ENCODE measurements around the gene IGFBP2. TPM values are rescaled to one million over a fixed set of nuclear protein-coding genes. Genes with fewer than 3 reads are reported as not detected.

The IGFBP2 gene
- total and polyA plus RNA-seq, 7 donors = 8.2 to 33.2 (median 12.8) TPM

DNA sequence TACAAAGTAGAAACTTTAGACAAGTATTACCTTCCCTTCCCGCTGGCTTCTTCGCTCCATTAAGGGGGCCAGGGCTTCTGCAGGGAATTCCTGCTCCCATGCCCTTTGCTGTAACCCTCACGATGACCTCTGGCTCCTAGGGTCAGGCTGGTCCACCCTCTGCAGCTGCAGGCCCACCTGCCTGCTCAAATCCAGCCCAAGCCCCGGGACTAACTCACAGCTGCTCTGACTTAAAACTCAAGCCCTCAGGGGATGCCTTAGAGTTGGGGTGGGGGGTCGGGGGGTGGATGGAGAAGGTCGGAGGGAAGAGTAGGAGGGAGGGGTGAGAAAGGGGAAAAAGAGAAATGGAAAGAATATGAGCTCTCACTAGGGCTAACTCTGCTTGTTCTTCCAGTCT lies 57.2 kb downstream of the IGFBP2 start:
- no peak for ATAC-seq
- peaks cover 61% of the 10 kb centered on the region for H3K4me1 ChIP-seq
- WGBS, 3 donors = 19 to 38% (median 21%) methylated on average over 5 to 6 of the region's 6 CpGs
- H3K36me3 ChIP-seq (ENCODE audit: insufficient read depth in 1 of 2, low read depth in 1 of 2) = peaks cover 0 to 30% of the 10 kb centered on the region in 2 donors
- H3K27ac ChIP-seq = peak overlapping the region; percentile 89
- H3K9me3 ChIP-seq = no peaks in the 10 kb centered on the region
- no peak for DNase-seq
- intact Hi-C loops (cut with DNase I) = loop anchor here in 1 of 2 donors (10.0 kb wide), 1 partner anchor 554 kb away; no protein-coding TSS in a partner anchor
- peak overlapping the region; percentile 20 for H3K4me3 ChIP-seq
- H3K27me3 ChIP-seq (ENCODE audit: insufficient read depth in 3 of 3, low read length in 2 of 3) = no peaks in the 10 kb centered on the region
- TF ChIP-seq, protein P1, sequence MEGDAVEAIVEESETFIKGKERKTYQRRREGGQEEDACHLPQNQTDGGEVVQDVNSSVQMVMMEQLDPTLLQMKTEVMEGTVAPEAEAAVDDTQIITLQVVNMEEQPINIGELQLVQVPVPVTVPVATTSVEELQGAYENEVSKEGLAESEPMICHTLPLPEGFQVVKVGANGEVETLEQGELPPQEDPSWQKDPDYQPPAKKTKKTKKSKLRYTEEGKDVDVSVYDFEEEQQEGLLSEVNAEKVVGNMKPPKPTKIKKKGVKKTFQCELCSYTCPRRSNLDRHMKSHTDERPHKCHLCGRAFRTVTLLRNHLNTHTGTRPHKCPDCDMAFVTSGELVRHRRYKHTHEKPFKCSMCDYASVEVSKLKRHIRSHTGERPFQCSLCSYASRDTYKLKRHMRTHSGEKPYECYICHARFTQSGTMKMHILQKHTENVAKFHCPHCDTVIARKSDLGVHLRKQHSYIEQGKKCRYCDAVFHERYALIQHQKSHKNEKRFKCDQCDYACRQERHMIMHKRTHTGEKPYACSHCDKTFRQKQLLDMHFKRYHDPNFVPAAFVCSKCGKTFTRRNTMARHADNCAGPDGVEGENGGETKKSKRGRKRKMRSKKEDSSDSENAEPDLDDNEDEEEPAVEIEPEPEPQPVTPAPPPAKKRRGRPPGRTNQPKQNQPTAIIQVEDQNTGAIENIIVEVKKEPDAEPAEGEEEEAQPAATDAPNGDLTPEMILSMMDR (IDR thresholded peaks at IDR 0.05) = no peak

DNA sequence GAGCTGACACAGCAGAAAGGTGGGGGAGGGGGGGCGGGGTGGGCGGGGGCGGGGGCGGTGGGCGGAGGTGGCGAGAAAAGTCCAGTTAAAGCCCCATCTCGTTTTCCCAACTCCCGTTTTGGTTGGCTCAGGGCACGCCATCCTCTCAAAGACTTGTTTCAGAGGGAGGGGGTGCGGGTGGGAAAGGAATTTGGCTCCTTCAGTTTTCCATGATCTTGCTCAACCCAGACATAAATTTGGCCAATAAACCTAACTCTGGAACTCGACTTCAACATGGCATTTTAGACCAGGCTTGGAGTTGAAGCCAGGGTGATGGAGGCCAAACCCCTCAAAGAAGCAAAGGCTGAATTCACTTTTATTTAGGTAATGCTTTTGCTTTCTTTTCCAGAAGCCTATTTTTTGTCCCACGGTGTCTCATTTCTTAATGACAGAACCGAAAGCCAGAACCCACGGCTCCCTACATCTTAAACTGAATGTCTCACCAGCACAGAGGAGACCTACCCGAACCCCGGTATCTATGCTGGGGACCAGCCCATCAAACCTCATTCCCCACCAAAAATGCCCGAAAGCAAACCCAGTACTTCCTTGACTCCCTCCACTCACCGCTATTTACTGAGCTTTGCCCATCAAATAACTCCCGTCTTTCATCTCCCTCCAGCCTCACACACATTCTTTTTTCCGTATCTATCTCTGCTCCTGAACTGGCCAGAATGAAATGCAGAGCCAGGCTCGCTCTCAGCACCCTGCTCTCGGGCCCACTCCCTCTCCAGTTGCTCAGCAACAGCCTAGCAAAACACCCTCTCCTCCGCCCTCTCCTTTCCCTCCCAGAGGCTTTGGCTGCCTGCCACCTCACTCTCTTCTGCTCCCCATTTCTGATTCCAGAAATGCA lies 57.9 kb downstream of the IGFBP2 start:
- 6 to 13% (median 7%) methylated on average over 17 to 23 of the region's 23 CpGs for WGBS, 3 donors
- peaks cover 59% of the 10 kb centered on the region for H3K4me1 ChIP-seq
- H3K27me3 ChIP-seq (ENCODE audit: insufficient read depth in 3 of 3, low read length in 2 of 3) = no peaks in the 10 kb centered on the region
- peak overlapping the region; percentile 76 for H3K27ac ChIP-seq
- ATAC-seq = peak; percentile 19 to 28 (median 22)
- intact Hi-C loops (cut with DNase I) = loop anchor here in 1 of 2 donors (10.0 kb wide), 1 partner anchor 554 kb away; no protein-coding TSS in a partner anchor
- peak overlapping the region; percentile 80 for H3K4me3 ChIP-seq
- peak; percentile 76 to 88 for DNase-seq
- no peaks in the 10 kb centered on the region for H3K9me3 ChIP-seq
- peaks cover 0 to 30% of the 10 kb centered on the region in 2 donors for H3K36me3 ChIP-seq (ENCODE audit: insufficient read depth in 1 of 2, low read depth in 1 of 2)
- TF ChIP-seq, protein P1 (IDR thresholded peaks at IDR 0.05) = no peak

DNA sequence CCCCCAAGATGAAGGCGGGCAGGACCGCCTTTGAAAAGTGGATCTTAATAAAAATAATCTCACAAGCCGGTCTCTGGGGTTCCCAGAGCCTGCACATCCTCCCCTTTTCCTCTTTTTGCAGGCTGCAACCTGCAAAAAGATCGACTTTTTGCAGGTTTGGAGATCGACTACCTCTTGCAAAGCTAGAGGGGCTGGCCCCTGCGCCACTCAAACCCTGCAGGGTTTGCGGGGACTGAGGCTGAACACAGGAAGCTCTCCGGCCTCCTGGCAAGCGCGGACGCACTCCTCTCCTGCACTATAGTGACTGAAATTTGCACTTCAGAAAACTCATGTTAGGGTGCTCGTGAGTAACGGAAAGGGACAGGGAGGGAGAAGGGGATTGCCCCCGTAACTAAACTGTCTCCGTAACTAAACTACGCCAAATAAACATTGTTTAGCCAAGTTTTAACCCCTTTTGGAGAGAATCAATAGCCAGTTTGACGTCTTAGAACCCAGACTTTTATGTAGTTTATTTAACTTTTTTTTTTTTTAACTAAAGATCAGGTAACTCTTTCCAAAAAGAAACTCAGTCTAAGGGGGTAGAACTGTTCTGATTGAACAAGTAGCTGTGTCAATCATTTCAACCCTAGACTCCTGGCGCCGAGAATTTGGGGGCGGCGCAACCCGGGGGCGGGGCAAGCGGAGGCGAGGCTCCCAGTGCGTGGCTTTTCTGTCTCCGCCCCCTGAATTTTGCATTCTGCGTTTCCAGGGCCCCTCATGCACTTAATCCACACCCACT lies 59.6 kb downstream of the IGFBP2 start:
- peaks cover 0 to 20% of the 10 kb centered on the region in 2 donors for H3K36me3 ChIP-seq (ENCODE audit: insufficient read depth in 1 of 2, low read depth in 1 of 2)
- H3K27ac ChIP-seq = peak overlapping the region; percentile 85
- no peaks in the 10 kb centered on the region for H3K27me3 ChIP-seq (ENCODE audit: insufficient read depth in 3 of 3, low read length in 2 of 3)
- WGBS, 3 donors = 0 to 1% (median 1%) methylated on average over 28 of the region's 28 CpGs
- TF ChIP-seq, protein P1 (IDR thresholded peaks at IDR 0.05) = no peak
- H3K4me3 ChIP-seq = peak overlapping the region; percentile 80
- H3K9me3 ChIP-seq = no peaks in the 10 kb centered on the region
- H3K4me1 ChIP-seq = peaks cover 51% of the 10 kb centered on the region
- intact Hi-C loops (cut with DNase I) = loop anchor here in 1 of 2 donors (10.0 kb wide), 1 partner anchor 552 kb away; no protein-coding TSS in a partner anchor
- ATAC-seq (peak; percentile 64 to 73 (median 70)), DNase-seq (peak; percentile 88 to 91)

DNA sequence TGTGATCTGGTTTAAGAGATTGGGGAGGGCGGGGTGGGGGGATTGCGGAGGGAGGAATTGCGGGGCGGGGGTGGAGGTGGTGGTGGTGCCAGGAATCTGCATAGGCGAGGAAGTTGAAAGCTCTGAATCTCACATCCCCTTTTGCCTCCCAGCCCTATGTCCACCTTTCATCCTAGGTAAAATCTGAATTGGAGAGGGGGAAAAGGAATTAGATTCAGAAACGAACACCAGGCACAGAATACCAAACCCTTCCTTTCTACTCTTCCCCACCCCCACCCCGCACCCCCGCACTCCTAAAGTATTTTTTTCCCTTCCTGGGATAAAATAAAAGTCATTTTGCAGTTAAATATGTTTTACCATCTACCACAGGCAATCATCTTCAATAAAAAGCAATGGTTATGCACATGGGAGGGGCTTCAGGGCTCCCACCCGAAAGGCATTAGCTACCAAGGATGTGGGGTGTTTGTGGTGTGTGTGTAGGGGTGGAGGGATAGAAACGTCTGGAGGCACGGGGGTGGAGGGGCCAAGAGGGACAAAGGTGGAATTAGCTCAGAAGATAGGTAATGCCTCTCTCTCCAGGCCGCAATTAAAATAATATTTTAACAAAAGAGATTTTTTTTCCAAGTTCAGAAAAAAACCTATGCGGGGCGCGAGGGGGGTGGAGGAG lies 60.3 kb downstream of the IGFBP2 start:
- TF ChIP-seq, protein P1 (IDR thresholded peaks at IDR 0.05) = no peak
- no peak for ATAC-seq
- Histone ChIP-seq H3K9me3 (no peaks in the 10 kb centered on the region), H3K4me1 (peaks cover 53% of the 10 kb centered on the region), H3K4me3 (peak overlapping the region; percentile 80), H3K27ac (peak overlapping the region; percentile 85), H3K36me3 (ENCODE audit: insufficient read depth in 1 of 2, low read depth in 1 of 2) (peaks cover 0 to 18% of the 10 kb centered on the region in 2 donors), H3K27me3 (ENCODE audit: insufficient read depth in 3 of 3, low read length in 2 of 3) (no peaks in the 10 kb centered on the region)
- DNase-seq = no peak
- intact Hi-C loops (cut with DNase I) = loop anchor here in 1 of 2 donors (1.0 to 10.0 kb wide), 3 partner anchors 111 to 551 kb away; no protein-coding TSS in a partner anchor
- 1 to 3% (median 2%) methylated on average over 15 of the region's 15 CpGs for WGBS, 3 donors

Data from psoas muscle (tissue), 8 donors.